ENCODE data around the gene SLC8A1. TPM values are rescaled to one million over a fixed set of nuclear protein-coding genes. Genes with fewer than 3 reads are reported as not detected.

SLC8A1 gene
- total RNA-seq, 4 donors from 2014 or later: 19.6 to 51.2 (median 31.2) TPM

- no peak for TF ChIP-seq POLR2A (IDR thresholded peaks at IDR 0.05)
- Histone ChIP-seq H3K4me1 (no peaks in the 10 kb centered on the region), H3K27ac (no peak overlapping the region), H3K4me3 (no peak overlapping the region), H3K36me3 (no peaks in the 10 kb centered on the region), H3K9me3 (no peaks in the 10 kb centered on the region), H3K27me3 (no peaks in the 10 kb centered on the region)
- DNase-seq: no peak
Measured at GRCh38 chr2:40457837-40458236, 5.9 kb upstream of the SLC8A1 start.

GRCh38 chr2:40457366-40457765, 5.5 kb upstream of the SLC8A1 start:
- Histone ChIP-seq H3K27ac (no peak overlapping the region), H3K9me3 (no peaks in the 10 kb centered on the region), H3K27me3 (no peaks in the 10 kb centered on the region), H3K4me1 (no peaks in the 10 kb centered on the region), H3K4me3 (no peak overlapping the region), H3K36me3 (no peaks in the 10 kb centered on the region)
- no peak for DNase-seq
- TF ChIP-seq CTCF (IDR thresholded peaks at IDR 0.05) (no peak), POLR2A (IDR thresholded peaks at IDR 0.05) (no peak)

GRCh38 chr2:40456926-40457325, 5.0 kb upstream of the SLC8A1 start:
- Histone ChIP-seq H3K4me1 (no peaks in the 10 kb centered on the region), H3K27me3 (no peaks in the 10 kb centered on the region), H3K9me3 (no peaks in the 10 kb centered on the region), H3K36me3 (no peaks in the 10 kb centered on the region), H3K27ac (no peak overlapping the region), H3K4me3 (no peak overlapping the region)
- DNase-seq: no peak
- no peak for TF ChIP-seq CTCF (IDR thresholded peaks at IDR 0.05)
- no peak for TF ChIP-seq POLR2A (IDR thresholded peaks at IDR 0.05)

GRCh38 chr2:40455661-40456060, 3.8 kb upstream of the SLC8A1 start:
- no peaks in the 10 kb centered on the region for H3K9me3 ChIP-seq
- H3K4me3 ChIP-seq: no peak overlapping the region
- H3K27me3 ChIP-seq: no peaks in the 10 kb centered on the region
- H3K36me3 ChIP-seq: no peaks in the 10 kb centered on the region
- no peak overlapping the region for H3K27ac ChIP-seq
- no peaks in the 10 kb centered on the region for H3K4me1 ChIP-seq
- TF ChIP-seq POLR2A (IDR thresholded peaks at IDR 0.05): no peak
- no peak for TF ChIP-seq CTCF (IDR thresholded peaks at IDR 0.05)
- no peak for DNase-seq

- no peaks in the 10 kb centered on the region for H3K27me3 ChIP-seq
- DNase-seq: no peak
- no peak overlapping the region for H3K4me3 ChIP-seq
- TF ChIP-seq POLR2A (IDR thresholded peaks at IDR 0.05) (no peak), CTCF (IDR thresholded peaks at IDR 0.05) (no peak)
- H3K27ac ChIP-seq: no peak overlapping the region
- no peaks in the 10 kb centered on the region for H3K9me3 ChIP-seq
- no peaks in the 10 kb centered on the region for H3K4me1 ChIP-seq
- no peaks in the 10 kb centered on the region for H3K36me3 ChIP-seq
Measured at GRCh38 chr2:40454321-40454720, 2.4 kb upstream of the SLC8A1 start.

- Histone ChIP-seq H3K27ac (peak overlapping the region in 1 of 4 donors; percentile 78), H3K4me1 (no peaks in the 10 kb centered on the region), H3K4me3 (no peak overlapping the region), H3K36me3 (no peaks in the 10 kb centered on the region), H3K27me3 (no peaks in the 10 kb centered on the region), H3K9me3 (no peaks in the 10 kb centered on the region)
- DNase-seq: no peak
- TF ChIP-seq POLR2A (IDR thresholded peaks at IDR 0.05): no peak
- TF ChIP-seq CTCF (IDR thresholded peaks at IDR 0.05): no peak
Measured at GRCh38 chr2:40452786-40453185, 896 bp upstream of the SLC8A1 start.

Data from Peyer's patch (tissue), 4 donors.